Measurements from ENCODE around the gene MEN1. TPM values are rescaled to one million over a fixed set of nuclear protein-coding genes. Genes with fewer than 3 reads are reported as not detected.

Gene MEN1
- total RNA-seq, 1 experiment from 2014 or later: 46.1 TPM

DNA sequence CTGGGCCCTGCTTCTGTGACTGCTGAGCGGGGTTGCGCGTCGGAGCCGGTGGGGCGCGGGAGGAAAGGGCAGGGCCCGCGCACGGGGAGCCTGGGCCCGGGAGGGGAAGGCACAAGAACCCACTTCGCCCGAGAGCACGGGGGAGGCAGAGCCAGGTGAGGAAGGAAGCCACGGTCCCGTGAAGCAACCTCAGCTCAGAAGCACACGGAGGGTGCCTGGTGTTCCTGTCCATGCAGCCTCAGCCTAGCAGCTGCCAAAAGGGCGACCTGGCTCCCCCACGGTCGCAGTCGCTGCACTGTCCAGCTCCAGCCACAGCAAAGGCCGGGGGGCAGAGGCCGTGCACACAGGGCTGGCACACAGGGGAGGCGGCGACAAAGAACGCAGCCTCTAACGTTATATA is 43.4 kb upstream of the MEN1 start:
- no TSS peak for BruUV-seq (replicated peaks)
- Histone ChIP-seq H3K27me3 (ENCODE audit: low read length) (no peaks in the 10 kb centered on the region), H3K79me2 (ENCODE audit: low read length) (peaks cover 44% of the 10 kb centered on the region), H4K20me1 (ENCODE audit: low read length) (no peaks in the 10 kb centered on the region), H2AFZ (ENCODE audit: low read length) (no peak overlapping the region), H3K4me3 (ENCODE audit: low read length) (no peak overlapping the region), H3K4me2 (ENCODE audit: low read length) (peak overlapping the region; percentile 75; the same call in 1 of the 2 replicates), H3K27ac (ENCODE audit: low read length) (peak overlapping the region; percentile 96), H3K9me3 (ENCODE audit: low read length) (no peaks in the 10 kb centered on the region), H3K4me1 (ENCODE audit: insufficient read depth, low read length) (peaks cover 60% of the 10 kb centered on the region), H3K36me3 (ENCODE audit: low read depth, low read length) (peaks cover 43% of the 10 kb centered on the region), H3K9me2 (replicated peaks; ENCODE audit: low read length) (no peaks in the 10 kb centered on the region), H3K9ac (ENCODE audit: low read length) (no peak overlapping the region), H3F3A (ENCODE audit: low read length, unreplicated experiment) (peaks cover 4% of the 10 kb centered on the region)
- no peak for DNase-seq
- ChIA-PET POLR2A (ENCODE audit: unreplicated experiment) (interaction anchor here (0.6 kb wide), 1 partner anchor 18 kb away, joined by 5 read pairs; no protein-coding TSS in a partner anchor), CTCF (no interaction called here)
- intact Hi-C loops (cut with micrococcal nuclease): loop anchor here (2.0 kb wide), 1 partner anchor 25 kb away; the partner anchor contains the start of gene EHD1
- no peak for ATAC-seq
- no peak for TF ChIP-seq EZH2phosphoT487 (IDR thresholded peaks at IDR 0.05; ENCODE audit: borderline replicate concordance, low read length)
- TF ChIP-seq EZH2 (IDR thresholded peaks at IDR 0.05; ENCODE audit: low read length, unreplicated experiment): no peak
- TF ChIP-seq, protein P1, sequence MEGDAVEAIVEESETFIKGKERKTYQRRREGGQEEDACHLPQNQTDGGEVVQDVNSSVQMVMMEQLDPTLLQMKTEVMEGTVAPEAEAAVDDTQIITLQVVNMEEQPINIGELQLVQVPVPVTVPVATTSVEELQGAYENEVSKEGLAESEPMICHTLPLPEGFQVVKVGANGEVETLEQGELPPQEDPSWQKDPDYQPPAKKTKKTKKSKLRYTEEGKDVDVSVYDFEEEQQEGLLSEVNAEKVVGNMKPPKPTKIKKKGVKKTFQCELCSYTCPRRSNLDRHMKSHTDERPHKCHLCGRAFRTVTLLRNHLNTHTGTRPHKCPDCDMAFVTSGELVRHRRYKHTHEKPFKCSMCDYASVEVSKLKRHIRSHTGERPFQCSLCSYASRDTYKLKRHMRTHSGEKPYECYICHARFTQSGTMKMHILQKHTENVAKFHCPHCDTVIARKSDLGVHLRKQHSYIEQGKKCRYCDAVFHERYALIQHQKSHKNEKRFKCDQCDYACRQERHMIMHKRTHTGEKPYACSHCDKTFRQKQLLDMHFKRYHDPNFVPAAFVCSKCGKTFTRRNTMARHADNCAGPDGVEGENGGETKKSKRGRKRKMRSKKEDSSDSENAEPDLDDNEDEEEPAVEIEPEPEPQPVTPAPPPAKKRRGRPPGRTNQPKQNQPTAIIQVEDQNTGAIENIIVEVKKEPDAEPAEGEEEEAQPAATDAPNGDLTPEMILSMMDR (conservative IDR thresholded peaks at IDR 0.05; ENCODE audit: low read depth, low read length): no peak

DNA sequence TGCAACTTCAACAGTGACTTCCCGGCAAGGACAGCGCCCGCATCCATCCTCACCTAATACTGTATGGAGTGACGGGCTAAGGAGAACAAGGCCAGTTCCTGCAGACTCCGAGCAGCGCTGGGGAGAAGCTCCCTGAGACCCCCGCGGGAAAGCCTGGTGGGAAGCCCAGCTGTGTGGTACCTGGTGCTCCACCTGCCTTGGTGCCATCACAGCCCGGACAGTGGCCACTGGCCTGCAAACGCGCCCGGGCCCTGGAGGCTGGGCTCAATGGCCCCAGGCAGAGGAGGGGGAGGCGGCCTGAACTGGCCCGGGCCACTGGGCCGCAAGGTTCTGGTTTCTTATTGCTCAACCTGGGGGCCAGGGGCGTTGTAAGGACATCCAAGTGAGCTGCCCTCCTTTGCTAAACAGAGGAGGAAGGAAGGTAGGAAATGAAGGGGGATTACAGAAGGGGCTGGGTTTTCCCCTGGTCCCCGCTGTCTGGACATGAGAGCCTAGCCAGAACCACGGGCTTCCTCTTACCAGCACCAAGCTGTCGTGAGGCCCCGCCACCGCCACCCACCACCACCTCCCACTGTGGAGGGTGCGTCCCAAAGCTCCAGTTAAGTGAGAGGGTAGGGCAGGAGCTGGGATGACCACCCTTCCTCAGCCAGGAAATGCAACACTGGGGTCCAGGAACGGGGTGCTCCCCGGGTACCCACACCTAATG is 42.6 kb upstream of the MEN1 start:
- Histone ChIP-seq H3K36me3 (ENCODE audit: low read depth, low read length) (peaks cover 38% of the 10 kb centered on the region), H3K4me1 (ENCODE audit: insufficient read depth, low read length) (peaks cover 61% of the 10 kb centered on the region), H3K9ac (ENCODE audit: low read length) (no peak overlapping the region)

More for the DNA sequence above, 42.6 kb upstream of the MEN1 start:
- no peak for ATAC-seq
- H3K79me2 ChIP-seq (ENCODE audit: low read length): peaks cover 41% of the 10 kb centered on the region
- H3K4me2 ChIP-seq (ENCODE audit: low read length): no peak overlapping the region
- ChIA-PET CTCF (interaction anchor here (0.5 kb wide), 1 partner anchor 264 kb away, joined by 3 read pairs; the partner anchor contains the start of gene ZNHIT2), POLR2A (ENCODE audit: unreplicated experiment) (interaction anchor here (0.6 kb wide), 1 partner anchor 17 kb away, joined by 5 read pairs; no protein-coding TSS in a partner anchor)
- DNase-seq: no peak
- no peaks in the 10 kb centered on the region for H3K9me2 ChIP-seq (replicated peaks; ENCODE audit: low read length)
- no peaks in the 10 kb centered on the region for H3K9me3 ChIP-seq (ENCODE audit: low read length)
- no peaks in the 10 kb centered on the region for H3K27me3 ChIP-seq (ENCODE audit: low read length)
- TF ChIP-seq, protein P1 (conservative IDR thresholded peaks at IDR 0.05; ENCODE audit: low read depth, low read length): no peak
- no peak for TF ChIP-seq EZH2 (IDR thresholded peaks at IDR 0.05; ENCODE audit: low read length, unreplicated experiment)
- TF ChIP-seq EZH2phosphoT487 (IDR thresholded peaks at IDR 0.05; ENCODE audit: borderline replicate concordance, low read length): no peak
- H3F3A ChIP-seq (ENCODE audit: low read length, unreplicated experiment): peaks cover 4% of the 10 kb centered on the region
- no peak overlapping the region for H3K4me3 ChIP-seq (ENCODE audit: low read length)
- H2AFZ ChIP-seq (ENCODE audit: low read length): no peak overlapping the region
- intact Hi-C loops (cut with micrococcal nuclease): no loop called here
- no peaks in the 10 kb centered on the region for H4K20me1 ChIP-seq (ENCODE audit: low read length)
- no TSS peak for BruUV-seq (replicated peaks)
- peak overlapping the region; percentile 96 for H3K27ac ChIP-seq (ENCODE audit: low read length)
